Panc1 (cell line): ENCODE data around the gene LNX1. TPM values are rescaled to one million over a fixed set of nuclear protein-coding genes. Genes with fewer than 3 reads are reported as not detected.
"Not testable (repeated sequence)": the region's sequence is repeated elsewhere in the genome, so short reads cannot be mapped to it uniquely, and the experiment has no call there.

Experiments used
- ATAC-seq: fragments of 200-7000 bp; cut with Tn5 transposase; 2 replicates; pipeline ENCODE4 v1.9.1; 2020; ENCODE audit warnings: mild to moderate bottlenecking, moderate library complexity
- BruUV-seq: library from RNA; stranded (reverse); fragments of 400-500 nt; replicated peaks from 2 replicates; lab custom pipeline; 2021; lab: Mats Ljungman, UMichigan
- CTCF ChIA-PET: fragments of 300-600 bp; sonication (Branson Sonifier 250); formaldehyde crosslinking; loops from one replicate; lab custom pipeline; 2022; ENCODE audit warnings: antibody characterized with exemption; lab: Charles Lee
- POLR2A ChIA-PET: fragments of 300-600 bp; sonication (Branson Sonifier 250); formaldehyde crosslinking; loops from one replicate; lab custom pipeline; 2022; ENCODE audit warnings: antibody characterized with exemption; lab: Charles Lee
- DNase-seq: peaks from one replicate; pipeline ENCODE4 v3.0.0-alpha.2; 2010; ENCODE audit warnings: low read depth, low spot score
- H3K27ac ChIP-seq: 2 replicates; pipeline ENCODE4 v1.5.1; 2011; ENCODE audit warnings: mild to moderate bottlenecking, low read length, inconsistent platforms
- H3K27me3 ChIP-seq: fragments of 200-500 bp; sonication (Bioruptor generic); 2 replicates; pipeline ENCODE4 v1.6.0; 2014; ENCODE audit warnings: low read length, inconsistent platforms; ENCODE audit not compliant: control insufficient read depth, insufficient read depth
- H3K36me3 ChIP-seq: fragments of 200-500 bp; sonication (Bioruptor generic); 2 replicates; pipeline ENCODE4 v1.5.1; 2014; ENCODE audit warnings: inconsistent platforms, mild to moderate bottlenecking, low read length, moderate library complexity; ENCODE audit not compliant: control insufficient read depth, insufficient read depth
- H3K4me1 ChIP-seq: 2 replicates; pipeline ENCODE4 v1.5.1; 2011; ENCODE audit warnings: inconsistent platforms, mild to moderate bottlenecking, low read length, moderate library complexity; ENCODE audit not compliant: control insufficient read depth, insufficient read depth
- H3K4me3 ChIP-seq, 2 experiments: 2 replicates each; pipeline ENCODE4 v1.5.1; 2011 to 2012; ENCODE audit warnings: low read depth in 2 of 2, low read length in 2 of 2, mild to moderate bottlenecking in 2 of 2, inconsistent platforms in 1 of 2, moderate library complexity in 1 of 2
- H3K9me3 ChIP-seq: fragments of 200-500 bp; sonication (Bioruptor generic); 2 replicates; pipeline ENCODE4 v1.5.1; 2014; ENCODE audit warnings: low read depth, mild to moderate bottlenecking, inconsistent platforms, low read length, moderate library complexity; ENCODE audit not compliant: control insufficient read depth, insufficient read depth
- CTCF ChIP-seq: fragments of 450-650 bp; IDR thresholded peaks from 2 replicates; pipeline ENCODE4 v1.5.1; 2017; ENCODE audit warnings: mild to moderate bottlenecking
- POLR2AphosphoS5 ChIP-seq: IDR thresholded peaks from 2 replicates; pipeline ENCODE4 v1.6.1; 2012; ENCODE audit warnings: mild to moderate bottlenecking, low read depth, low read length, moderate library complexity
- REST ChIP-seq, 2 experiments: IDR thresholded peaks; 2 replicates each; pipeline ENCODE4 v1.6.1; 2011 to 2012; ENCODE audit warnings: low read depth in 2 of 2, control low read depth in 1 of 2, low read length in 1 of 2, mild to moderate bottlenecking in 1 of 2, moderate library complexity in 1 of 2; ENCODE audit not compliant: insufficient read depth in 1 of 2
- SIN3A ChIP-seq: IDR thresholded peaks from 2 replicates; pipeline ENCODE4 v1.6.1; 2012; ENCODE audit warnings: low read depth, mild to moderate bottlenecking, low read length, moderate library complexity, borderline replicate concordance; ENCODE audit not compliant: insufficient read depth
- TCF7L2 ChIP-seq: IDR thresholded peaks from 2 replicates; pipeline ENCODE4 v1.6.1; 2011; ENCODE audit warnings: mild to moderate bottlenecking, low read depth, low read length, inconsistent platforms
- in situ Hi-C: cut with HindIII; loops from 2 replicates; pipeline ENCODE4 v1.10.0; 2016; ENCODE audit warnings: low sequenced_read_pairs, low pct_unique_long_range_greater_than_20kb
- intact Hi-C: fragments of 100-400 bp; cut with micrococcal nuclease; formaldehyde crosslinking; loops from one replicate; pipeline ENCODE4 v1.10.0; 2022; ENCODE audit not compliant: unreplicated experiment
- total RNA-seq: library from RNA; stranded (reverse); gene quantifications from one replicate; pipeline ENCODE4 v1.2.1, GENCODE V29; 2021; ENCODE audit not compliant: unreplicated experiment

The LNX1 gene
- total RNA-seq, 1 experiment from 2014 or later, result 0.18 TPM

- ChIA-PET CTCF (no interaction called here), POLR2A (no interaction called here)
- no TSS peak for BruUV-seq
- TF ChIP-seq SIN3A, result no peak
- TF ChIP-seq TCF7L2, result no peak
- no peak for TF ChIP-seq CTCF
- no peak for TF ChIP-seq REST (IDR thresholded peaks at IDR 0.05; ENCODE audit: insufficient read depth in 1 of 2, low read depth in 2 of 2, low read length in 1 of 2)
- TF ChIP-seq POLR2AphosphoS5, result no peak
- intact Hi-C loops (no loop called here), in situ Hi-C loops (no loop called here)
- DNase-seq, result no peak
- H3K9me3 ChIP-seq, result no peaks in the 10 kb centered on the region
- no peaks in the 10 kb centered on the region for H3K27me3 ChIP-seq
- H3K4me1 ChIP-seq, result no peaks in the 10 kb centered on the region
- H3K36me3 ChIP-seq, result no peaks in the 10 kb centered on the region
- H3K27ac ChIP-seq, result no peak overlapping the region
- H3K4me3 ChIP-seq, result no peak overlapping the region
- no peak for ATAC-seq
Observed at GRCh38 chr4:53477038-53477565, 114.2 kb downstream of the LNX1 start.

GRCh38 chr4:53476232-53477037 is 114.9 kb downstream of the LNX1 start:
- no peaks in the 10 kb centered on the region for H3K36me3 ChIP-seq
- intact Hi-C loops, result no loop called here
- no peak for TF ChIP-seq CTCF
- TF ChIP-seq POLR2AphosphoS5, result no peak
- no peak for TF ChIP-seq TCF7L2
- TF ChIP-seq REST (IDR thresholded peaks at IDR 0.05; ENCODE audit: insufficient read depth in 1 of 2, low read depth in 2 of 2, low read length in 1 of 2), result no peak
- no peak for TF ChIP-seq SIN3A
- no TSS peak for BruUV-seq
- ATAC-seq (no peak), DNase-seq (no peak)
- in situ Hi-C loops, result no loop called here
- ChIA-PET CTCF (no interaction called here), POLR2A (no interaction called here)
- no peak overlapping the region for H3K27ac ChIP-seq
- H3K27me3 ChIP-seq, result no peaks in the 10 kb centered on the region
- H3K4me3 ChIP-seq, result no peak overlapping the region
- no peaks in the 10 kb centered on the region for H3K9me3 ChIP-seq
- no peaks in the 10 kb centered on the region for H3K4me1 ChIP-seq

GRCh38 chr4:53466576-53466975 is 124.7 kb downstream of the LNX1 start:
- in situ Hi-C loops, intact Hi-C loops, H3K9me3 ChIP-seq, CTCF ChIA-PET, DNase-seq, H3K4me1 ChIP-seq, H3K36me3 ChIP-seq, BruUV-seq, H3K4me3 ChIP-seq, POLR2A ChIA-PET, ATAC-seq, H3K27ac ChIP-seq, H3K27me3 ChIP-seq: not testable (repeated sequence)
